NCI-H2107 treated with DMSO at 0.1 percent for 48 hours (cell line): ENCODE results near the gene DUSP7.

Experiments
- DNase-seq: peaks from one replicate; lab custom pipeline; 2025; ENCODE audit not compliant: unreplicated experiment; lab: John Stamatoyannopoulos, UW

The DUSP7 gene

GRCh38 chr3:52086976-52087663 is 30.7 kb upstream of the DUSP7 start:
- DNase-seq, result no peak

GRCh38 chr3:52086461-52086860 is 30.1 kb upstream of the DUSP7 start:
- no peak for DNase-seq

DNA sequence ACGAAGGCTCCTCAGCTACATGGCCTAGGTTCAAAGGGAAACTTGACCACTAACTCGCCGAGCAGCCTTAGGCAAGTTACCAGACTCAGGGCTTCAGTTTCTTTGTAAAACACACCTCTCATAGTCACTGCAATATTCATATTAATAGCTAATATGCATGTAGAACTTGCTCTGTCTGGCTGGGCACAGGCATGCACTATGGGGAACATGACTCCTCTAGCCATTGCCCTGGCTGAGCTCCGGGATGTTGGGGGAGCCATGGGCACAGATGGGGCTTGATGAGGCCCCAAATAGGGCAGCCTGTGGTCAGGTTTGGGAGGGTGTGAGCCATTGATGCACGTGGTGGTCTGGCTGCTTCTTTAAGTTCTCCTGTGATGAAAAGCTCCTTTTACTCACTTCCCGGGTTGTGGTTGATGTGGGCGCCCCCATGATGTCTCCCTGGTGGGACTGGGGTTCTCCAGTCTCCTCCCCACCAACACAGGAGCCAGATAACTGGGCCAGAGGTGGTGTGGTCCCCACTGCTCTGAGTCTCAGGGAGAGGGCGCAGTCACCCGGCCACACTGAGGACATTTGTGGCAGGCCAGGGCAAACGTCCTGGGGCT is 29.4 kb upstream of the DUSP7 start:
- DNase-seq, result no peak

GRCh38 chr3:52084954-52085680 is 28.7 kb upstream of the DUSP7 start:
- DNase-seq, result no peak

DNA sequence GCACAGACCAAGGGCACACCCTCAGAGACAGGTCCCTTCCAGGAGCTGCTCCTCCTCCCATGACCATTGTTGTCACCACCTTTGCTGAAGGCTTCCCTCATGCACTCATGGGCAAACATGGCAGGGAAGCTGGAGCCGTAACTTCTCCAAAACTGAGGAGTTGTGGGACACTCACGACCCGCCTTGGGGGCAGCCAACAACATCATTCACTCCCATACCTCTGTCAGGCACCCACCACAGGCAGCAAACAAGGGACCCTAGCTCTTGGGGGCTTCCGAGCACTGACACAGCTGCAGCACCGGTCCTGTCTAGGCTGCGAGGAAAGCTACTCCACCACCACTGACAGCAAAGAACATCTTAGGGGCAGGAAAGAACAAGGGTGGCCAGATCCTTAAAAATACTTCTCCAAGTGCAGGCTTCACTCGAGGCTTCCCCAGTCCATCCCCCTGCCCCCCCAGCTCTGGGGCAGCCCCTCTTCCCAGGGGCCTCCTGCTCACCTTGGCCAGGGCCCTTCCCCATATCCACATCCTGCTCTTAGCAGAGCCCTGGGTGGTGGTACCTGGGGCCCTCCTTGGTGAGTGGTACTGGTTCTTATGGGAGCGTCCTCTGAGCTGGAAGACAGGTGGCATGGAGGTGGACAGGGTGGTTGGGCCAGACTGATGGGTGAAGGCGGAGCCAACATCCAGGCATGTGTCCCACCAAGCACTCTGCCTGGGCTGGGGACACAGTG is 28.0 kb upstream of the DUSP7 start:
- DNase-seq, result no peak

GRCh38 chr3:52083556-52084087 is 27.3 kb upstream of the DUSP7 start:
- DNase-seq, result no peak

GRCh38 chr3:52082951-52083350 is 26.6 kb upstream of the DUSP7 start:
- DNase-seq, result no peak

GRCh38 chr3:52080830-52081719 is 24.7 kb upstream of the DUSP7 start:
- no peak for DNase-seq

DNA sequence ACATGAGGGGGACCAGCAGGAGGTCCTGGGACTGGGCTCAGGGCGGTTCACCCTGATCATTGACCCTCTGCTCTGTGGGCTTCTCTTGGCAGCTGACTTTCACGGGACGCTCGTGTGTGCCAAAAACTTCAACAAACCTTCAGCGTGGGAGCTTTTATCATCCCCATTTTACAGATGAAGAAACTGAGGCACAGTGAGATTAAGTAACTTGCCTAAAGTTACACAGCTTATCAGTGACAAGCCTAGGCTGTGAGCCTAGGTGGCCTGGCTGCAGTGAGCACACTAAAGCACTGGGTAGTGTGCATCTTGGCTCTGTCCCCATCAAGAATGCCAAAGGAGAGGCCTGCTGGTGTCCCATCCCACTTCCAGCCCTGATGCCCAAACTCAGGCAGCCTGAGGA is 23.6 kb upstream of the DUSP7 start:
- no peak for DNase-seq

GRCh38 chr3:52078781-52079560 is 22.6 kb upstream of the DUSP7 start:
- no peak for DNase-seq

DNA sequence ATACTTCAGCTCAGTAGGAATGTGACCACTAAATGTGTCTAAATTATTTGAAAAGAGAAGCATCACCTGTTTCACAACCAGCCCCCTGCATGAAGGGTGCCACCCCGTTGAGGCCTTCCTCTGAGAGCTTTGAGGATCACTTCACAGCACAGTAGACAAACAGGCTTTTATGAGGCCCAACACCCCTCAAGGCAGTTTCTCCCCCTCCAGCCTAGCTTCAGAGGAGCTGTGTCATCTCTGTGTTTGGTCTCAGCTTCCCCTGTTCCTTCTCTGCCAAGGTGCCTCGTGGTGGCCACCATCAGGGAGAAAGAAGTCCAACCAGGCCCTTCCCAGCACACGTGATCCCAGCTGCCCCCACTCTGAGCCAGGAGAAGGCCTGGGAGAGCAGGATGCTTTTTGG is 21.6 kb upstream of the DUSP7 start:
- DNase-seq, result no peak

DNA sequence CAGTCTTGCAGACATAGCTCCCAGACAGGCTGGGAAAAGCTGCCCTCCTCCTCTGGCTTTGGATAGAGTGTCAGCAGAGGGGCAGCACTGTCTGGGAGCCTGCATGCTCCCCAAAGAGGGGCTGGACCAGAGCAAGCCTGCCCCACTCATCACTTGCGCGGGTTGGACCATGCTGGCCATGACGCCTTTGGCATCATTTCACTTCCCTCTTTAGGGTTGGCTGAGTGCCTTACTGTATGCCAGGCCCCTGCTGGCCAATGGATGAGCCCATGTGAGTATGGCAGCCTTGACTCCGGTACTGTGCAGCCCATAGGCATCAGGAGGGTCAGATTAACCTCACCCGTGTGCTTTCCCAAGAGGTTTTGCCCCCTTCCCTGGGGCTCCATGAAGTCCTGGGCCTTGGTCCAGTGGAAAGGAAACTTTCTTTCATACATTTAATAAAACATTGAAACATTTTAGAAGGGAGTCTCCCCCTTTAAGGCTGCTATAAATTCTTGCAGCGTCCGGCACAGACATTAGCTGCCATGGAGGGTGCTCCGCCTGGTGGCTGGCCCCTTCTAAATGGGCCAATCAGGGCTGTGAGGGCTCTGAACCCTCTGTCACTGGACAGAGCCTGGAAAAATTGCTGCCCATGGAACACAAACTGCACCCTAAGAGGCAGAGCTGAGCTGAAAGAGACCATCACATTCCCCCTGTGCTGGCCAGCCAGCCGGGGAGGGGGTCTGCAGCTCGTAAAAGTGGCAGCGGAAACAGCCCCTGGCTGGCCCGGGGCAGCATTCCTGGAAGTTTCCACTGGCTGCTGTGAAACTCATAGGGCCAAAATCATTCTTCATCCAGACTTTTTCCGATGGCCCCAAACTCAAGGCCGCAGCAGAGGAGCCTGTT is 20.8 kb upstream of the DUSP7 start:
- DNase-seq, result no peak

- DNase-seq, result no peak
Measured at GRCh38 chr3:52073490-52073889, 17.1 kb upstream of the DUSP7 start.

- no peak for DNase-seq
Measured at GRCh38 chr3:52072471-52072870, 16.1 kb upstream of the DUSP7 start.

DNA sequence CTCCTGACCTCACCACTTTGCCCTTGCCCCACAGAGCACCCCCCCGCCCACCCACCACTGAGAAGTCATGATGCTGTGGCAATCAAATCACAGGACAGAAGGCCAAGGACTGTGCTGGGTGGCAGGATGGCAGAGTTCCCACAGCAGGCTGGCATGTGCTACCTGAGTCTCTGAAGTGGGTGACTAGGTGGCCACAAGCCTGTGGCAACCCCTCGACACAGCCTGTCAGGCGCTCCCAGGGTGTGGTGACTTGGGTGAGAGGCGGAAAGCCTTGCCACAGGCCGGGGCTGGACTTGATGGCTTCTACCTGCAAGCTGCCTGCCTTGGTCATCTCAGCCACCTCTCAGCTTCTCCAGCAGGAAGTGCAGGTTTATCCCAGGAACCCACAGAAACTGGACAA is 15.6 kb upstream of the DUSP7 start:
- no peak for DNase-seq

DNA sequence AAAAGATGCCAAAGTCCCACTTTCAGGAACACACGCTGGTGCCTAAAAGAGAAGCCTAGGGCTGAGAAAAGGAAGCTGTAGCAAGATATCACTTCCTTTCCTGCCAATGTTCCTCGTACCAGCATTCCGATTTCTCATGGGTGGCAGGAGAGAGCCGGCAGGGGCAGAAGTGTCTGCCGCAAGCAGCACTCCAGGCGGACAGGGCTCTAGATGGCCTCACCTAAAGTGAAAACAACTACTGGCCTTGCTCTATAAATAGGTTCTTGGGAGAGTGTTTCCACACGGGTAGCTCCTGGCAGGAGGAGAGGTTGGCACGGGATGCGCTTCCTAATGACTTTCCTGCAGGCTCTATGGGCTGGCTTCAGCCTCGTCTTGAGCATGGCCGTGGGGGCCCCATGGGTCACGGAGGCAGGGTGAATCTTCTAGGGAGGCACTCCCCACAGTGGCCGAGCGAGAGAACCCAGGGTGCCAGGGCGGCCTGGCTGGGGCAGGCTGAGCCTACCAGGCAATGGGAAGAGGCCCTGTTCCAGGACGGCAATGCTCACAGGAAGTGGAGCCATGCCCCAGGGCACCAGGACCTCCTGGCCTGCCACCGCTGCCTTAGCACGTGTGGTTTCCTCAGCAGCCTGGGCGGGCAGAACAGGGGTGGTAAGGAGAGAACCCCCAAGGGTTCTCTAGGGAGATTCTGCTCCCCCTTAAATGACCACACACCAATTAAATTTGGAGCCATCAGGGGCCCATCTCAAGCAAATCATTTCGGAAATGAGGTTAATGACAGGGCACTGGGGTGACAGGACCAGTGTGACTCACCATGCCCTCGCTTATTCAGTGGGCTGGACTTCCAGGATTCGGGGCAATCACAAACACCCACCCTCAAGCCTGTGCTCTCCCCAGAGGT is 14.6 kb upstream of the DUSP7 start:
- DNase-seq, result no peak

GRCh38 chr3:52069855-52070254 is 13.5 kb upstream of the DUSP7 start:
- DNase-seq, result no peak

GRCh38 chr3:52069135-52069534 is 12.8 kb upstream of the DUSP7 start:
- no peak for DNase-seq
